ENCODE results near the gene SMOC2. TPM values are rescaled to one million over a fixed set of nuclear protein-coding genes. Genes with fewer than 3 reads are reported as not detected.

SMOC2 gene
- total RNA-seq, 1 experiment from 2014 or later: 0.42 TPM

DNA sequence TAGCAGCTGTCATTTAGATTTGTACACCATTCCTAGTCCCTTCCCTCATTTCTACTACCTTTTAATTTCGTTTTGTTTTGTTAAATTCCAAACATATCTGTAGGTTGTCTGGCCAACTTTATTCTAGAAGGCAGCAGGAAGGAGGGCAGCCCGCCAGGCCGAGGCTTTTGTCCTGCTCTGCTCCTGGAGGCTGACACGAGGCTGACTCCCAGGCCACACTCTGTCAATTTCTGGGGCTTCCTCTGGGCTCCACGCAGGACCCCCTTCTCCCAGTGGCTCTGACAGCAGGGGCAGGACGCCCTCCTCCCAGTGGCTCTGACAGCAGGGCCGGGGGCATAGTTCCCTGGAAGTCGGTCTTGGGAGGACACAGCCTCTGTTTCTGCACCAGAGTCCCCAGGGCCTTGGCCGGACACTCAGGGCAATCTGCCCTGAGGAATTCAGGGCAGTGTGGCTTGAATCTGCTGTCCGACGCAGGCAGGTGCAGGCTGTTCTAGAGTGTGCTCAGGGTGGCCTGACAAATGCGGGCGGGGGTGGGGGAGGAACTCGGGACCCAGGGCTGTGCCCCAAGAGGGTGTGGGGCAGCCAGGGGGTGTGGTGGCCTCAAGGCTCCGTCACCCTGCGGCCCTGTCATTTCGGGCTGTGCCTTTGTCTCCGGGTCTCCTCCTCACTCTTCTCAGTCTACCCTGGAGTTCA lies 11.8 kb downstream of the SMOC2 start:
- Histone ChIP-seq H3K4me3 (replicated peaks in 1 of 2; ENCODE audit: low read depth in 1 of 2, low read length in 2 of 2) (no peak overlapping the region), H3K36me3 (ENCODE audit: control insufficient read depth in 1 of 2, insufficient read depth in 2 of 2, low read length in 2 of 2) (no peaks in the 10 kb centered on the region), H3K4me2 (ENCODE audit: low read length) (no peak overlapping the region), H3K79me2 (ENCODE audit: insufficient read depth, low read length) (no peaks in the 10 kb centered on the region), H3K9ac (ENCODE audit: low read length) (no peak overlapping the region), H3K4me1 (ENCODE audit: control insufficient read depth in 1 of 2, insufficient read depth in 2 of 2, low read length in 2 of 2) (no peaks in the 10 kb centered on the region), H3K9me2 (ENCODE audit: insufficient read depth) (no peaks in the 10 kb centered on the region), H3K27me3 (ENCODE audit: insufficient read depth, low read length) (peaks cover 7% of the 10 kb centered on the region; the same call in 1 of the 2 replicates), H2AFZ (ENCODE audit: low read depth, low read length, poor library complexity, severe bottlenecking) (no peak overlapping the region), H3K9me3 (ENCODE audit: control insufficient read depth in 1 of 2, insufficient read depth in 1 of 2, low read depth in 1 of 2, low read length in 2 of 2) (no peaks in the 10 kb centered on the region), H3K27ac (ENCODE audit: low read depth, low read length) (no peak overlapping the region), H4K20me1 (ENCODE audit: insufficient read depth) (no peaks in the 10 kb centered on the region)
- CTCF ChIA-PET: no interaction called here
- RAD21 ChIA-PET (ENCODE audit: low non-redundant PET in 1 of 2, low total read pairs in 2 of 2, uncharacterized antibody in 2 of 2, unreplicated experiment in 2 of 2): no interaction called here
- BruUV-seq (replicated peaks): no TSS peak
- intact Hi-C loops (cut with micrococcal nuclease): no loop called here
- DNase-seq (ENCODE audit: low read depth, low spot score) (no peak), ATAC-seq (no peak)
- POLR2A ChIA-PET: no interaction called here
- no peak for TF ChIP-seq EZH2phosphoT487 (IDR thresholded peaks at IDR 0.05; ENCODE audit: borderline replicate concordance)
- no peak for TF ChIP-seq SIN3A (IDR thresholded peaks at IDR 0.05; ENCODE audit: low read depth)
- no peak for TF ChIP-seq CEBPB (IDR thresholded peaks at IDR 0.05; ENCODE audit: low read depth)
- TF ChIP-seq SP1 (IDR thresholded peaks at IDR 0.05; ENCODE audit: low read depth): no peak
- no peak for TF ChIP-seq ZNF274 (IDR thresholded peaks at IDR 0.05; ENCODE audit: low read depth, low read length)
- TF ChIP-seq, protein P1, sequence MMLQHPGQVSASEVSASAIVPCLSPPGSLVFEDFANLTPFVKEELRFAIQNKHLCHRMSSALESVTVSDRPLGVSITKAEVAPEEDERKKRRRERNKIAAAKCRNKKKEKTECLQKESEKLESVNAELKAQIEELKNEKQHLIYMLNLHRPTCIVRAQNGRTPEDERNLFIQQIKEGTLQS (IDR thresholded peaks at IDR 0.05): no peak
- TF ChIP-seq ELF1 (IDR thresholded peaks at IDR 0.05; ENCODE audit: borderline replicate concordance, low read depth): no peak
- TF ChIP-seq, protein P2, sequence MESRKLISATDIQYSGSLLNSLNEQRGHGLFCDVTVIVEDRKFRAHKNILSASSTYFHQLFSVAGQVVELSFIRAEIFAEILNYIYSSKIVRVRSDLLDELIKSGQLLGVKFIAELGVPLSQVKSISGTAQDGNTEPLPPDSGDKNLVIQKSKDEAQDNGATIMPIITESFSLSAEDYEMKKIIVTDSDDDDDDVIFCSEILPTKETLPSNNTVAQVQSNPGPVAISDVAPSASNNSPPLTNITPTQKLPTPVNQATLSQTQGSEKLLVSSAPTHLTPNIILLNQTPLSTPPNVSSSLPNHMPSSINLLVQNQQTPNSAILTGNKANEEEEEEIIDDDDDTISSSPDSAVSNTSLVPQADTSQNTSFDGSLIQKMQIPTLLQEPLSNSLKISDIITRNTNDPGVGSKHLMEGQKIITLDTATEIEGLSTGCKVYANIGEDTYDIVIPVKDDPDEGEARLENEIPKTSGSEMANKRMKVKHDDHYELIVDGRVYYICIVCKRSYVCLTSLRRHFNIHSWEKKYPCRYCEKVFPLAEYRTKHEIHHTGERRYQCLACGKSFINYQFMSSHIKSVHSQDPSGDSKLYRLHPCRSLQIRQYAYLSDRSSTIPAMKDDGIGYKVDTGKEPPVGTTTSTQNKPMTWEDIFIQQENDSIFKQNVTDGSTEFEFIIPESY (IDR thresholded peaks at IDR 0.05; ENCODE audit: extremely low read depth, insufficient replicate concordance, low read length): no peak
- TF ChIP-seq ZFX (IDR thresholded peaks at IDR 0.05): no peak
- TF ChIP-seq, protein P3, sequence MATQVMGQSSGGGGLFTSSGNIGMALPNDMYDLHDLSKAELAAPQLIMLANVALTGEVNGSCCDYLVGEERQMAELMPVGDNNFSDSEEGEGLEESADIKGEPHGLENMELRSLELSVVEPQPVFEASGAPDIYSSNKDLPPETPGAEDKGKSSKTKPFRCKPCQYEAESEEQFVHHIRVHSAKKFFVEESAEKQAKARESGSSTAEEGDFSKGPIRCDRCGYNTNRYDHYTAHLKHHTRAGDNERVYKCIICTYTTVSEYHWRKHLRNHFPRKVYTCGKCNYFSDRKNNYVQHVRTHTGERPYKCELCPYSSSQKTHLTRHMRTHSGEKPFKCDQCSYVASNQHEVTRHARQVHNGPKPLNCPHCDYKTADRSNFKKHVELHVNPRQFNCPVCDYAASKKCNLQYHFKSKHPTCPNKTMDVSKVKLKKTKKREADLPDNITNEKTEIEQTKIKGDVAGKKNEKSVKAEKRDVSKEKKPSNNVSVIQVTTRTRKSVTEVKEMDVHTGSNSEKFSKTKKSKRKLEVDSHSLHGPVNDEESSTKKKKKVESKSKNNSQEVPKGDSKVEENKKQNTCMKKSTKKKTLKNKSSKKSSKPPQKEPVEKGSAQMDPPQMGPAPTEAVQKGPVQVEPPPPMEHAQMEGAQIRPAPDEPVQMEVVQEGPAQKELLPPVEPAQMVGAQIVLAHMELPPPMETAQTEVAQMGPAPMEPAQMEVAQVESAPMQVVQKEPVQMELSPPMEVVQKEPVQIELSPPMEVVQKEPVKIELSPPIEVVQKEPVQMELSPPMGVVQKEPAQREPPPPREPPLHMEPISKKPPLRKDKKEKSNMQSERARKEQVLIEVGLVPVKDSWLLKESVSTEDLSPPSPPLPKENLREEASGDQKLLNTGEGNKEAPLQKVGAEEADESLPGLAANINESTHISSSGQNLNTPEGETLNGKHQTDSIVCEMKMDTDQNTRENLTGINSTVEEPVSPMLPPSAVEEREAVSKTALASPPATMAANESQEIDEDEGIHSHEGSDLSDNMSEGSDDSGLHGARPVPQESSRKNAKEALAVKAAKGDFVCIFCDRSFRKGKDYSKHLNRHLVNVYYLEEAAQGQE (IDR thresholded peaks at IDR 0.05; ENCODE audit: low read depth): no peak
- TF ChIP-seq JUND (IDR thresholded peaks at IDR 0.05): no peak
